HG03280 (cell line): Measurements from ENCODE around the gene APCDD1L.
"Not testable (repeated sequence)": the region's sequence is repeated elsewhere in the genome, so short reads cannot be mapped to it uniquely, and the experiment has no call there.

Source experiments
- ATAC-seq: cut with Tn5 transposase; IDR thresholded peaks from one replicate; pipeline ENCODE4 v1.9.1; 2021; ENCODE audit warnings: mild to moderate bottlenecking, moderate library complexity; ENCODE audit not compliant: unreplicated experiment

APCDD1L gene

DNA sequence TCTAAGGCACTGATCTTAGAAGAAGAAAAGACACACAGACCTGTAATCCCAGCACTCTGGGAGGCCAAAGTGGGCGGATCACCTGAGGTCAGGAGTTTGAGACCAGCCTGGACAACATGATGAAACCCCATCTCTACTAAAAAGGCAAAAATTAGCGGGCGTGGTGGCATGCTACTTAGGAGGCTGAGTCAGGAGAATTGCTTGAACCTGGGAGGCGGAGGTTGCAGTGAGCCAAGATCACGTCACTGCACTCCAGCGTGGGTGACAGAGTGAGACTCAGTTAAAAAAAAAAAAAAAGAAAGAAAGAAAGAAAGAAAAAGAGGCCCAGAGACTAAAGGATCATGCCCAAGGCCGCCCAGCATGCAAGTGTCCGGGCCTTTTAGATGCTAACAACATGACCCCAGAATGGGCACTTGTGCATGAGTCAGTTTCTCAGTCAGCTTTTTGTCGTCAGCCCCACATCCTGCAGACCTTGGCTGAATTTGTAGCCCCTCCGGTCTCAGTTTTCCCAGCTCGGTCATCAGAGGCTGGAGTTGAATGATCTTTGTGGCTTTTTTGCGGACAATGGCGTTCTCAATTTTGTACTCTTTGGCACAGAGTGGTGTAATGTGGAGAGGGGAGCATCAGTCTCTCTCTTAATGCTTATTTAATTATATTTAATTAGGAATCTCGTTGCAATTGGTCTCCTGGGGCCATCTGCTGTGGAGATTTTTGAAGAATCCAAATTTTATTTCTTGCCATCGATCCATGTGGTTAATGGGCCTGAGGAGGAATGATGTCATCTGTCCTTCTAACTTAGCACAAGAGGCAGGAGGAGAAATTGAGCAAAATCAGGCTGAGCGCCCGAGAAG, 30.6 kb upstream of the APCDD1L start:
- no peak for ATAC-seq

DNA sequence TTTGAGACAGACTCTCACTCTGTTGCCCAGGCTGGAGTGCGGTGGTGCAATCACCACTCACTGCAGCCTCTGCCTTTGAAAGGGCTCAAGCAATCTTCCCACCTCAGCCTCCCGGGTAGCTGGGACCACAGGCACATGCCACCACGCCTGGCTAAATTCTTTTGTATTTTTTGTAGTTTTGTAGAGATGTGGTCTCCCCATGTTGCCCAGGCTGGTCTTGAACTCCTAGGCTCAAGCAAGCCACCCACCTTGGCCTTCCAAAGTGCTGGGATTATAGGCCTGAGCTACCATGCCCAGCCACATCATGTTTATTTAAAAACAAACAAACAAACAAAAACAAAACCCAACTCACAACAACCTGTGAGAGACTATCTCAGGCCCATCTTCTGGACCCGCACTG, 29.7 kb upstream of the APCDD1L start:
- ATAC-seq = no peak

DNA sequence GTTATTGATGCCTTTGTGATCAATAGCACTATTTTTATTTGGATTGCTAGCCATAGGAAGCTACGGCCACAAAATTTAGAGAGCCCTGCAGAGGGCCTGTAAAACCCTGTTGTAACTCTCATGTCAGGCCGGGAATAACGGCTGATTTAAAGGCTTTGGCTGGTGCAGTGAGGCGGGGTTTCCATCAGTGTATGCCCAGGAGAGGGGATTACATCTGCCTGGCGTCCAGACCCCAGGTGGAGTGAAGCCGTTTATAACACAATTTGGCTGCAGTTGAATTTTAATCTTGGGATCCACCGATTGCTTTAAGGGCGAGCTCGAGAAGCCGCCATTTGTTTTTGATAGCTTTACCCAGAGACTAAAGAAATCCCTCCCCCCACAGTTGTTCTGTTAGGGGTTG, 29.1 kb upstream of the APCDD1L start:
- ATAC-seq = no peak

DNA sequence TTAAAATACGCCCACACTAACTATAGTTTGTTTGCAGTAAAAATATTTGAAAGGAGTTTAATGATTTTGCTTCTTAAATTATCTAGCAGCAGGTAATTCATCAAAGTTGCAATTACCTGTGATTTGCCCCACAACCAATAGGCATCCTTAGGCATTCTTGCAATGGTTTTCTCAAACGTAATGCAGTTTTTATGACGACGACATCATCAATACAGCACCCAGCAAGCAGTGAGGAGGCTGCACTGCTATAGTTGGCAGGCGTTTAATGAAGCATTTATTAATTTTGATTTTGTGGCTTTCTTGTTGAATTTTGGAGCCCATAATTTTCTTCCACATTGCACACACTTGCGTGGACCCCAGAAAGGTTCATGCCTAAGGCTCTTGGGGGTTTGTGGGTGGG, 28.1 kb upstream of the APCDD1L start:
- no peak for ATAC-seq

DNA sequence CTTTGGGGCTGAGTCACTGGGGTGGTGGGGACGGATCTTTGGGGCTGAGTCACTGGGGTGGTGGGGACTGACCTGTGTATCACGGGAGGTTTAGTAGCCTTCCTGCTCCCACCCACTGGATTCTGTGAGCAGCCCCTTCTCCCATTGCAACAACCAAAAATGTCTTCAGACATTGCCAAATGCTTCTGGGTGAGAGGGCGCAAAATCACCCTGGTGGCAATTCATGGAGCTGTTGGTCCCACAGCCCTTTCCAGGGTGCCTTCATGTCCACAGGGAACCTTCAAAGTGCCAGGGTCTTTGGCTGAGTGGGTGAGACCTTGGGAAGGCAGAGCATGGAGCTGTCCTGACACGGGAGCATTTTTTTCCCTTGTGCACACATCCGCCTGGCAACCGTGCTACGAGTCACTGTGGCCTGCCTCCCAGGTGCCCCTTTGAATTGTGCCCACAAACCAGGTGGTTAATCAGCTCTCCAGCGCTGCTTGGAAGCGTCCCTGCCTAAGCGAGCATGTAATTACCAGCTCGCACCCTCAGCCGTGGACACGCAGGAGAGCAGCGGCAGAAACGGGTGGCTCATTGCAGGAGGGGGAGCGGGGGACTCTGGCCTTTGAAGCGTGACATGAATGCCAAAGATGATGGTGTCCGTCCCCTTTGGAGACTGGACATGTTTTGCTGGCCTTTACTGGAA, 27.4 kb upstream of the APCDD1L start:
- ATAC-seq = no peak

DNA sequence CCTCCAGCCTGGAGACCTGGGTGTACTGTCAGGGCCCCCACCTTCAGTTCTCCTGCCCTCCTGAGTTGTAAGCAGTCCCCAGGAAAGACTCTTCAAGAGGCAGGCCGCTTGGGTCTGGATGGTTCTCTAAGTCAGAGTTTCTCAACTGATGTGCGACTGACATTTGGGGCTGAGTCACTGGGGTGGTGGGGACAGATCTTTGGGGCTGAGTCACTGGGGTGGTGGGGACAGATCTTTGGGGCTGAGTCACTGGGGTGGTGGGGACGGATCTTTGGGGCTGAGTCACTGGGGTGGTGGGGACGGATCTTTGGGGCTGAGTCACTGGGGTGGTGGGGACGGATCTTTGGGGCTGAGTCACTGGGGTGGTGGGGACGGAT, 26.8 kb upstream of the APCDD1L start:
- ATAC-seq = not testable (repeated sequence)

DNA sequence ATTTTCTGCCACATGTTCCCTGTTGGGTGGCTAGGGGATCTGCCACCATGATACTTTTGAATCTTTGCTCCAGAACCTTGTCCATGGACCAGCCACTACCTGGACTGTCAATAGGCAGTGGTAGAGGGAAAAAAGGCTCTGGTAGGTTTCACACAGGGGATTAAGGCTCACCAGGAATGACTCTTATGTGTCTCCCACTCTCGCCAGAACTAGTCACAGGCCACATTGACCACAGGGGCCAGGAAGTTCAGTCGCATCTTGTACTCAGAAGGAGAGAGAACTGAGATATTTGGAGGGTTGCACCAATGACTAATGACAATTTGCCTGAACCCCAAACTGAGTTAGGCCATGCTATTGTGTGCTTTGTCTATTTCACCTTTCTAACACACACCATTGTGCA, 23.6 kb upstream of the APCDD1L start:
- no peak for ATAC-seq

DNA sequence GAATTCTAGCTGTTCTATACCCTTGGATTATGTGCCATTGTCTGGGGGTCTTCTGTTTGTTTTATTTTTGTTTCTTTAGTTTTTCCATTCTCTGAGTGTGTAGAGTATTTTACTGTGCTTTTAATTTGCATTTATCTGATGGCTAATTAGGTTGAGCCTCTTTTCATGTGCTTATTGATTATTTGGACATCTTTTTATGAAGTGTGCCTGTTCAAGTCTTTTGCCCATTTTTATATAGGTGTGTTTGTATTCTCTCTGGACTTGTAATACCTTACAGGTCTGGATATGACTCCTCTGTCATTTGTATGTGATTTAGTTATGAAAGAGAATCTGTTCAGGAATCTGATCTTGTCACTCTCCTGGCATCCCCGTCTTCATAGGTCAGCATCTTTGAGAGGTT, 22.6 kb upstream of the APCDD1L start:
- no peak for ATAC-seq

DNA sequence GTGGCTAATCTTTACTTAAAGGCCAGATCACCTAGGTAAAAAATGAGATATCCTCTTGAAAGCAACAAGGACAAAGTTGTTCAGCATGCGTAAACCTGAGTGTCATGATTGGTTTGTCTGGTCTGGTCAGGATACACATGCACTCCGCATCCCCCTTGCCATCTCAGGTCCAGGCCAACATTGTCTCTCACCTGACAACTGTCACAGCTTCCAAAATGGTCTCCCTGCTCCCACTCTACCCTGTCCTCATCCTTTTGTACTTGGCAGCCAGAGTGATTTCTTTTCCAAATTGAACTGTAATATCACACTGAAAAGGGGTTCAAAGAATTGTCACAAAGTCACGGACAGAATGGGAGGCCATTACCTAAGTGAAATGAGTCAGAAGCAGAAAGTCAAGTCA, 21.1 kb upstream of the APCDD1L start:
- no peak for ATAC-seq

DNA sequence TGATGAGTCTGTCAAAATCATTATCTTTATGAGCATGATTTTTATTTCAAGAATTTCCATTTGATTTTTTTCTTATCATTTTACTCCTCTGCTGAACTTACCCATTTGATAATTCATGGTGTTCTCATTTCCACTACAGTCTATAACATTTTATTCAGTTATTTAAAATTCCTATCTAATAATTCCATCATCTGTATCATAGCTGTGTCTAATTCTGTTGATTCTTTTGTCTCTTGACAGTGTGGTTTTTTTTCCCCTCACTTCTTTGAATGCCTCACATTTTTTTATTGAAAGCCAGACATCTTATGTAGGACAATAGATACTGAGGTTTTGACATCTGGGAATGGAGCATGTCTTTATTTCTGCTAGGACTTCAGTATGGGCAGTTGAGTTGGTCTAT, 16.5 kb upstream of the APCDD1L start:
- ATAC-seq = no peak

DNA sequence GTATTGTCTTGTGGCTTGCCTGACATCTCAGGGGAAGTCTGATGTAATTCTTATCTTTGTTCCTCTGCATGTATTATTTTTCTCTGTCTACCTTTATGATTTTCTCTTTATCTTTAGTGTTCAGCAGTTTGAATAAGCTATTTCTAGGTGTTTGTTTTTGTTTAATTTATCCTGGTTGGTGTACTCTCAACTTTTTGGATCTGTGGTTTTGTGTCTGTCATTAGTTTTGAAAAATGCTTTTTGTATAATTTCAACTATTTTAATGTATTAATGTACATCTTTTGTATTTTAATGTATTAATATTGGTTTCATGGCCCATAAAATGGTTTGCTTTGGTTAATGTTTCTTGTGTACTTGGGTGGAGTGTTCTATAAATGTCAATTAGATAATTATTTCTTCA, 15.9 kb upstream of the APCDD1L start:
- ATAC-seq = no peak

DNA sequence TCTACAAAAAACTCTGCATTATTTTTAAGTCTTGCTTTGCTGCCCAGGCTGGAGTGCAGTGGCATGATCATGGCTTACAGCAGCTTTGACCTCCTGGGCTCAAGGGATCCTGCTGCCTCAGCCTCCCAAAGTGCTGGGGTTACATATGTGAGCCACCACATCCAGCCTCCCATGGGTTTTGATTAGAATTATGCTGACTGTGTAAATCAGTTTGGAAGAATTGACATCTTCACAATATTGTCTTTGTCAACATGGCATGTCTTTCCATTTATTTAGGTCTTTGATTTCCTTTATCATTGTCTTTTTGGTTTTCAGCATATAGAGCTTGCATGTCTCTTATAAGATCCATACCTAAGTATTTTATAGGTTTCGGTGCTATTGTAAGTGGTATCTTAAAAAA, 13.2 kb upstream of the APCDD1L start:
- ATAC-seq = no peak

DNA sequence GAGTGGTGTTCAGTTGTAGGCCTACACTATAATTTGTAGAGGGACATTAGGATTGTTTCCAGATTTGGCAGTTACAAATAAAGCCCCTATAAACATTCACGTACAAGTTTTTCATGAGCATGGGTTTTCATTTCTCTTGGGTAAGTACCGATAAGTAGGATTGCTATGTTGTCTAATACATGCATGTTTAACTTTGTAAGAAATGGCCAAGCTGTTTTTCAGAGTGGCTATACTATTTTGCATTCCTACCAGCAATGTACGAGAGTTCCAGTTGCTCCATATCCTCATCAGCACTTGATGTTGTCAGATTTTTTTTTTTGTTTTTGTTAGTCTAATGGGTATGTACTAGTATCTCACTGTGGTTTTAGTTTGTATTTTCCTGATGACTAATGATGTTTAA, 11.2 kb upstream of the APCDD1L start:
- no peak for ATAC-seq

DNA sequence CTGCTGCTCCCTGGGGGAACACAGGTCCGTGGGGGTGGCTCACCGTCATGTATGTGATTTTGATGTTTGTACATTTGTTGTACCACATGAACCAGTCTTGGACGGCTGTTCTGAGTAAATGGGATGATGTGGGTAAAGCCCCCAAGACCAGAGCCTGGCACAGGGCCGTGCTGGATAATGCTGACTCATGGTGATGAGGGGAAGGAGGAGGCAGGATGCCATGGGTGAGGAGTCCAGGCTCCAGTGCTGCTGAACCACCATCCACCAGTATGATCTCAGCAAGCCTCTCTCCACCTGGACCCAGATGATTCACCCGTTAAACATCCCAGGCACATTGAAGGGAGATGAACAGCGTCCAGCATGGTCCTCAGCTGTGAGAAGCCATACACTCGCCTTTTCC, 9.6 kb upstream of the APCDD1L start:
- ATAC-seq = no peak

DNA sequence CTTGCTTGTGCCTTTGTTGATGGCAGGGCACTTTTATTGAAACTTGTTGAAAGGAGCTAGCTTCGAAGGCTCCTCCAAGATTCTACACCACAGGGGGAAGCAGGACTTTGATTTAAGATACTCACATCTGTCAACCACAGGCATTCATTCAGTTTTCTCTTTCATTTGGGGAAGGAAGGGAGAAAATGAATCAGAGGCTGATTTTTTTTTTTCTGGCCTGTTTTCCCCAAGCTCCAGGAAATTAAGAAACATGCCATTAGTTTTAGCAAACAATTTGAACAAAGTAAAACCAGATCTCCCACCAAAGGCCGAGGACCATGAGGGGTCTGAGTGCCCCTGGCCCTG, 8.7 kb upstream of the APCDD1L start:
- ATAC-seq = no peak

DNA sequence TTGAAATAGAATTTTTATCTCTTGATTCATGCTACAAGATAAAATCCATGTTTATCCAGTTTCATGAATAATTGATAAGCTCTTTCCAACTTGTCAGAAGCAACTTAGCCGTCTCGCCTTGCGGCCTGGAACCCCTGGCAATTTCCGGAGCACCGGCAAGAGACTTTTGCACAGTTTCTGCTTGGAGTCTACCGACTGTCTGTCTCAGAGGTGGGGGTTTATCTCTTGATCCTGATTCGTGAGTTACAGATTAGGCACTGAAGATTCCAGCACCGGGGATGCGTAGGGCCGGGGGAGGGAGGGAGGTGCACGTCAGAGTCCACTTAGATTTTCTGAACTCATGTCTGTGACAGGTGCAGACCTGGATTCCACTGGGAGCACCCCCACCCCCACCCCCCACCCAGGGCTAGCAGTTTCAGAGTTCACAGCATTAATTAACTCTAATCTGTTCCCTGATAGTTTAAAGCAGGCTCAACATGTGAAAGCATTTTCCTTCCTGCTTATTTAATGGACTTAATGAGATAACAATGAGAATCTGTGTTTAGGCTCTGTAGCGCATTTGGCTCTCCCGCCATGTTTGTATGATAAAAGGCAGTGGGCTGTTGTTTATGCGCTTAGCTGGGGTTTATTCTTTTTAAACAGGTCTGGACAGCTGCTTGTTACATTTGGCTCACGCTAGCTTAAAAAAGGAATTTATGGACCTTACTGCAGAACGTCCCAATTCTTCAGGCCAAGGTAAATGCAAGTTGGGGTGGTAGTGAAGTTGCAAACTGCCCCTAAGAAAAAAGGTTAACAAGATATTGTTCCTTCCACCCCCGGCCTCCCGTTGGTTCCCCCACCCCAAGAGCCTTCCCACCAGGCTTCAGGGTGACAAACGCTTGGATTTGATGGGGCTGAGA, 8.1 kb upstream of the APCDD1L start:
- no peak for ATAC-seq

DNA sequence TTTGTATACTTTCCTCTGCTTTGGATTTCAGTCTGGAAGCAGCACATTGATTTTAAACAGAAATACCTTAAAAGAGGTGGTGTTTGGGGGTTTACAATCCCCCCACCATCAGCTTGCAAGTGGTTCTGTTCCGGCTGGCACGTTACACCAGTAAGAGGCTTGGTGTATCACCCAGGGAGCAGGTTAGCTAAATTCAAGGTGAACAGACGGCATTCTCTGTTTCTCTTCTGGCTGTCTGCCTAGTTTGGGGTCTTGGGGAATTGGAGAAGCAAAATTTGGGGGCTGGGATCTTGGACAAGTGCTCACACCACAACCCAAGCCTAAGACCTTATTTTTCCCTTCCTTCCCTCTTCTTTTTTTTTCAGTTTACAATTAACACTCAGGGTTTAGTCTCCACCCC, 7.5 kb upstream of the APCDD1L start:
- no peak for ATAC-seq

DNA sequence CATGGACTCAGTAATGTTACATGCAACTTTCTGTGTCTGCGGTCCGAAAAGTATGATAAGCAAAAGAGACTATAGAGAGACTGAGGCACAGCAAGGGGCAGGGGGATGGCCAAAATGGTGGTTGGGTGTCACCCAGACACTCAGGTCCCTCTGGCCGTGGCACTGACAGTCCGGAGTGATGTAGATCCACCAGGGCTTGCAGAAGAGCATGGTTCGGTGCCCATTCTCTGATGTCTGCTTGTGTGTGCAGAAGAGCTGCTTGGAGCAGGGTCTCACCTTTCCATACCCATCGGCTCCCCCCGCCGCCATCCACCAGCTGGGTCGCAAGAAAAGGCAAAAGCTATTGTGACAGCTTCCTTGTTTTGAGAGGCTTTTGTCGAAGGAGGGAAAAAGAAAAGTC, 6.6 kb upstream of the APCDD1L start:
- no peak for ATAC-seq

DNA sequence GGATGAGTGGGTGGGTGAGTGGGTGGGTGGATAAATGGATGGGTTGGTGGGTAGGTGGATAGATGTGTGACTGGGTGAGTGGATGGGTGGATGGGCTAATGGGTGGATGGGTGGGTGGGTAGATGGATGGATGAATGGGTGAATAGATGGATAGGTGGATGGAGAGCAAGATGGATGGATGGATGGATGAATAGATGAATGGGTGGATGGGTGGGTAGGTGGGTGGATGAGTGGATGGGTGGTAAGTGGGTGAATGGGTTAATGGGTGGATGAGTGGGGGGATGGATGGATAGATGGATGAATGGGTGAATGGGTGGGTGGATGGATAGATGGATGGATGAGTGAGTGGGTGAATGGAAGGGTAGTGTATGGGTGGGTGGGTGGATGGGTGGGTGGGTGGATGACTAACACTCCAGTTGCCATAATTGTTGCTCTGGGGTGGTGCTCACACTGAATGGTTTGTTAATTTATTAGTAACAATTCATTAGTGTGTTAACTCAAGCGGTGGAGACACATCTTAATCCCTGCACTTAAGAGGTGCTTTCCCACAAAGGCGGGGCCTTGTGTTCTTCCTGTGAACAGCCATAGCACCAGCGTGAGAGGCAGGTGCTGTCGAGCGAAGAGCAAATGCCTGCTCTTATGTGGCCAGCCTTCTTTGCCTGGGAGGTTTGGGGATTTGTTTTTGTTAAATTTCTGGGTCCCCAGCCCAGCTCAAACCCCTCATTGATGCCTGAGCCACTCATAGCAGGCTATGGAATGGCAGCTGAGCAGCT, 4.9 kb upstream of the APCDD1L start:
- ATAC-seq = no peak

DNA sequence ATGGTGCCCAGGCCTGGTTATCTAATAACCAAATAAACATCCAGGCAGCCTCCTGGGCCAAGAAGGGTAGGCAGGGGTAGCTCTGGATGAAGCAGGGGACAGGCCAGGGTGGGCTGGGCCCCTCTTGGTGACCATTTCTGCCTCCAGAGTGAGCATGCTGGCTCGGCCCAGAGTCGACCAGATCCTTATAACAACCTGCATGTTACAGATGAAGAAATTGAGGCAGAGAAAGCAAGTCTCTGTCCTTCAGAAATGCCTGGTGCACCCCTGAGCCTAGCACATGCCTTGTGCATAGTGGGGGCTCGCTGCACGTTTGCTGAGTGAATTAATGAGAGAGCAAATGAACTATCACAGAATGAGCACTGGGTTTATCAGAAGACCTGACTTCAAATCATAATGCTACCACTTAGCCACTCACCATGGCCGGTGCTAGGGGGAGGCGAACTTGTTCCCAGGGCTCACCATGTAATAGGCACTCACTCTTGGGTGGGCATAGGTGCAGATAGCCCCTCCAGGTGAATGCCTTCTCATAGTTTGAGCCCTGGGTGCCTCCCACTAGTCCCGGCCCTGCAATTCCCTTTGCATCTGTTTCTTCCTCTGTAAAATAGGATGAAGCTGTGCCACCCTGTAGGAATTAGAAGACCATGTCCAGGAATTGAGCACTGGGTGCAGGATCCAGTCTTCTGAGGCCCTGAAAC, 3.8 kb upstream of the APCDD1L start:
- ATAC-seq = no peak
